ENCODE results near the gene ABHD12B.

GRCh38 chr14:50937325-50937724 lies 65.5 kb downstream of the ABHD12B start:
- TF ChIP-seq CTCF (IDR thresholded peaks at IDR 0.05; ENCODE audit: low read depth, low read length) (no peak), EZH2phosphoT487 (IDR thresholded peaks at IDR 0.05; ENCODE audit: low read depth) (no peak)
